ENCODE data around the gene SF3B1. TPM values are rescaled to one million over a fixed set of nuclear protein-coding genes. Genes with fewer than 3 reads are reported as not detected.

SF3B1 gene
- total and polyA plus RNA-seq, 8 donors: 75.8 to 277 (median 130) TPM

DNA sequence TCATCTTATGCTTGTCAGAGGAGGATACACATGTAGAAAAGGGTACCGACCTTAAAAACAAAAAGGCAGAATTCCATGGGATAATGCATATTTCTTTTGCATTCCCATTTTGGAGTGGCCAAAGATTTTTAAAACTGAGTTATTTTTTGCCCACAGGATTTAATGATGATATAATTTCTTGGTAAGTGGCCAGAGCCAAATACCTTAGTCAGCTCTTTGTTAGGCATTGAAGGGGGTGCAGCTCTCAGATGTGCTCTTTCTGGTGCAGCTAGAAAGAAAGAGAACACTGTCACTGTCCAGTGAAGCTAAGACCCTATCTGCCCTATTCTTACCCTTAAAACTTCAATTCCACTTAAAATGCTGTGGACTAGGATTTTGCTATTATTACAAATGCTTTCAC lies 29.3 kb upstream of the SF3B1 start:
- WGBS, 2 donors: 76 to 97% methylated on average over 1 of the region's 1 CpG

DNA sequence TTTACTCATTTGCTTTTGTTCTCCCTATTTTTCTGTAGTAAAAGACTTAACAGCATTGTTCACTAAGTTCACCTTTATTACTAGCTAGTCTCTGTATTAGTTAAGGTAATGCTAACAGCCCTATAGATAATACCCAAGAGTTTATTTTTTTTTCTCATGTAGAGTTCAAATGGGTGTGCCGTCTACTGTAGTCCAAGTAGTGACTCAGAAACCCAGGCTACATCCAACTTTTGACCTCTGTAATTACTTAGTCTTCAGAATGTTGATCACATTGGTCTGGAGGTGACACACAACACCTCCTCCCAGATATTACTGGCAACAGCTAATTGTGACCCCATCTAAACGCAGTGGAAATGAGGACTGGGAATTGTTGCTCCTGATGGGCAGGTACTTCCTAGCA lies 26.2 kb upstream of the SF3B1 start:
- no peaks in the 10 kb centered on the region for H3K27me3 ChIP-seq
- TF ChIP-seq, protein P1, sequence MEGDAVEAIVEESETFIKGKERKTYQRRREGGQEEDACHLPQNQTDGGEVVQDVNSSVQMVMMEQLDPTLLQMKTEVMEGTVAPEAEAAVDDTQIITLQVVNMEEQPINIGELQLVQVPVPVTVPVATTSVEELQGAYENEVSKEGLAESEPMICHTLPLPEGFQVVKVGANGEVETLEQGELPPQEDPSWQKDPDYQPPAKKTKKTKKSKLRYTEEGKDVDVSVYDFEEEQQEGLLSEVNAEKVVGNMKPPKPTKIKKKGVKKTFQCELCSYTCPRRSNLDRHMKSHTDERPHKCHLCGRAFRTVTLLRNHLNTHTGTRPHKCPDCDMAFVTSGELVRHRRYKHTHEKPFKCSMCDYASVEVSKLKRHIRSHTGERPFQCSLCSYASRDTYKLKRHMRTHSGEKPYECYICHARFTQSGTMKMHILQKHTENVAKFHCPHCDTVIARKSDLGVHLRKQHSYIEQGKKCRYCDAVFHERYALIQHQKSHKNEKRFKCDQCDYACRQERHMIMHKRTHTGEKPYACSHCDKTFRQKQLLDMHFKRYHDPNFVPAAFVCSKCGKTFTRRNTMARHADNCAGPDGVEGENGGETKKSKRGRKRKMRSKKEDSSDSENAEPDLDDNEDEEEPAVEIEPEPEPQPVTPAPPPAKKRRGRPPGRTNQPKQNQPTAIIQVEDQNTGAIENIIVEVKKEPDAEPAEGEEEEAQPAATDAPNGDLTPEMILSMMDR (IDR thresholded peaks at IDR 0.05): no peak
- intact Hi-C loops (cut with DNase I): no loop called here
- no peaks in the 10 kb centered on the region for H3K9me3 ChIP-seq
- ATAC-seq: peak in 1 of 4 donors; percentile 54
- no peaks in the 10 kb centered on the region for H3K4me1 ChIP-seq
- H3K36me3 ChIP-seq: peaks cover 0 to 18% (median 14%) of the 10 kb centered on the region in 3 donors
- no peak overlapping the region for H3K27ac ChIP-seq
- no peak for FAIRE-seq
- 90% methylated on average over 2 of the region's 2 CpGs for WGBS, 2 donors
- no peak for DNase-seq
- H3K4me3 ChIP-seq: no peak overlapping the region

More for the DNA sequence above, 29.3 kb upstream of the SF3B1 start:
- Histone ChIP-seq H3K27ac (no peak overlapping the region), H3K4me3 (no peak overlapping the region), H3K36me3 (peaks cover 0 to 39% (median 20%) of the 10 kb centered on the region in 3 donors), H3K9me3 (no peaks in the 10 kb centered on the region), H3K27me3 (no peaks in the 10 kb centered on the region), H3K4me1 (no peaks in the 10 kb centered on the region)
- intact Hi-C loops (cut with DNase I): no loop called here
- FAIRE-seq (no peak), ATAC-seq (no peak), DNase-seq (no peak)
- TF ChIP-seq, protein P1 (IDR thresholded peaks at IDR 0.05): no peak

DNA sequence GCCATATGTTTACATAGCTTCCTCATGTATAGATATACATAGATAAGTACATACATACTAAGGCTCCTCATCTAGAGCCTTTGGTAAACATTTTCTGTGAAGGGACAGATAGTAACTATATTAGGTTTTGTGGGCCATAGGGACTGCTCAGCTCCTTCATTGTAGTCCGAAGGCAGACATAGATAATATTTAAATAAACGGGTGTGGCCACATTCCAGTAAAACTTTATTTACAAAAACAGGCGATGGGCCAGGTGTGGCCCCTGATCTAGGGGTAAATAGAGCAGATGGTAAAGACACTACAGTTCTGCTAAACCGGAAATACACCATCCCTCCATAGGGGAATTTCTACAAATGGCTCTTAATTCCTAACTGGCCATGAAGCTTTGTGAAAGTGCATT lies 25.8 kb upstream of the SF3B1 start:
- ATAC-seq: no peak
- Histone ChIP-seq H3K4me1 (no peaks in the 10 kb centered on the region), H3K4me3 (no peak overlapping the region), H3K36me3 (peaks cover 0 to 14% (median 11%) of the 10 kb centered on the region in 3 donors), H3K27ac (no peak overlapping the region), H3K27me3 (no peaks in the 10 kb centered on the region), H3K9me3 (no peaks in the 10 kb centered on the region)
- TF ChIP-seq, protein P1 (IDR thresholded peaks at IDR 0.05): no peak
- no peak for DNase-seq
- WGBS, 2 donors: 76 to 83% methylated on average over 4 of the region's 4 CpGs
- FAIRE-seq: no peak
- intact Hi-C loops (cut with DNase I): no loop called here

DNA sequence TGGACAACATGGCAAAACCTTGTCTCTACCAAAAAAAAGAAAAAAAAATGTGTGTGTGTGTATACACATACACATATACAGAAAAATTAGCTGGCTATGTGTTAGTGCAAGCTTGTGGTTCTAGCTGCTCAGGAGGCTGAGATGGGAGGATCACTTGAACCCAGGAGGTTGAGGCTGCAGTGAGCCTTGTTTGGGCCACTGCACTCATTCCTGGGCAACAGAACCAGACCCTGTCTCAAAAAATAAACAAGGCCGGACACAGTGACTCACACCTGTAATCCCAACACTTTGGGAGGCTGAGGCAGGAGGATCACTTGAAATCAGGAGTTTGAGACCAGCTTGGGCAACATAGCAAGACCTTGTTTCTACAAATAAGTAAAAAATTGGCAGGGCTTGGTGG lies 20.6 kb upstream of the SF3B1 start:
- Histone ChIP-seq H3K4me1 (peaks cover 0 to 13% (median 12%) of the 10 kb centered on the region in 3 donors), H3K27ac (no peak overlapping the region), H3K36me3 (peaks cover 0 to 7% (median 2%) of the 10 kb centered on the region in 3 donors), H3K4me3 (peak overlapping the region in 1 of 4 donors; percentile 76), H3K9me3 (no peaks in the 10 kb centered on the region), H3K27me3 (no peaks in the 10 kb centered on the region)
- DNase-seq (no peak), FAIRE-seq (no peak), ATAC-seq (no peak)
- WGBS, 2 donors: 87 to 94% methylated on average over 1 of the region's 1 CpG
- intact Hi-C loops (cut with DNase I): no loop called here
- TF ChIP-seq, protein P1 (IDR thresholded peaks at IDR 0.05): no peak

DNA sequence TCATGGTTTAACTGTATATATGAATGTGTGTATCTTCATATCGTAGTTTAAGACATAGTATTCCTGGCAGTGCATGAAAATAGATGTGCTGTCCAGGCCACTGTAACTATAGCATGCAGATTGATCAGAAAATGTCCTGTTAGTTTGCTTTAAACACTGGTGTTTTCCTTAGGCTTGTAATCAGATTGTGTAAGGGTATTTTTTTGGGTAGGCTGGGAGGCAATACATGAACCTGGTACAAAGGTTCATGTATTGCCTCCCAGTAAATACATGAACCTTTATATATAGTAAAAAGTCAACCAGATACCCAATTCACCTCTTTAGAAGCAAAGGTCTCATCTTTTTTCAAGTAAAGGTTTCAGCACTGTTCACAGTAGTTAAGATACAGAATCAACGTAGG lies 20.1 kb upstream of the SF3B1 start:
- TF ChIP-seq, protein P1 (IDR thresholded peaks at IDR 0.05): no peak
- Histone ChIP-seq H3K36me3 (peaks cover 0 to 3% (median 0%) of the 10 kb centered on the region in 3 donors), H3K9me3 (no peaks in the 10 kb centered on the region), H3K4me1 (peaks cover 0 to 13% (median 12%) of the 10 kb centered on the region in 3 donors), H3K4me3 (peak overlapping the region in 3 of 4 donors; percentile 67 to 76 (median 72)), H3K27me3 (no peaks in the 10 kb centered on the region), H3K27ac (peak overlapping the region in 2 of 4 donors; percentile 96 to 100)
- intact Hi-C loops (cut with DNase I): no loop called here
- WGBS, 2 donors: 43 to 47% methylated on average over 2 of the region's 2 CpGs
- no peak for FAIRE-seq
- no peak for DNase-seq
- no peak for ATAC-seq

All from pancreas (tissue), 10 donors.